ENCODE results near the gene PDK2.

Gene PDK2

DNA sequence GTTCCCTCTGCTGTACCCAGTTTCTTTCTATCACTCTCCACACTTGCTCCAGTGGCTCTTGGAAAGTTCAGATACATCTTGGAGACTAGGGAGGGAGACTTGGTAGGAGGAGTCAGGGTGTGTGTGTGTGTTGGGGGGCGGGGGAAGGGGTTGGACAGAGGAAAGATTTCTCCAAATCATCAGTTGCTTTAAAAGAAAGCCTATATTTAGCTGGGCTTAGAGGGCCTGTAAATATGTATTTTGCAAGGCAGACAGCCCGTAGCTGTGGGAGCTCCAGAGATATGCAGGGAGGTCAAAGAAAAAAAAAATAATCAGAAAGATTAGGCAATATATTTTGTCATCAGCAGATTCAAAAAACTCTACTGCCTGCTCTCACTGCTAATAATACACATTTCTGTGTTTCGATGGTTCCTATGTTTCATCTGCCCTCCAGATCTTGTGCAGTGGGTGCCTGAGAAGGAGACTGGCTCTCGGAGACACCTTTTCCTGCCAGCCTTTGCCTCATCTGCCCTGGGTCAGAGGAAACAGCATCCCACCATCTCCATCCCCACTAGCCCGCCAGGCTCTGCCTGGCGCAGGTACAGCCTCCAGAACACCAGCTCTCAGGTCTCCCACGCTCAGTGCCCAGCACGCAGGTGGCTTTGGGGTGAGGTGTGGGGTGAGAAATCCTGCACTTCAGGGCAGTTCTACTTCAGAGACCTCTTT, 60.1 kb downstream of the PDK2 start:
- DNase-seq (ENCODE audit: low read depth, low spot score) = no peak
- H3K4me3 ChIP-seq (ENCODE audit: low read length) = no peak overlapping the region

DNA sequence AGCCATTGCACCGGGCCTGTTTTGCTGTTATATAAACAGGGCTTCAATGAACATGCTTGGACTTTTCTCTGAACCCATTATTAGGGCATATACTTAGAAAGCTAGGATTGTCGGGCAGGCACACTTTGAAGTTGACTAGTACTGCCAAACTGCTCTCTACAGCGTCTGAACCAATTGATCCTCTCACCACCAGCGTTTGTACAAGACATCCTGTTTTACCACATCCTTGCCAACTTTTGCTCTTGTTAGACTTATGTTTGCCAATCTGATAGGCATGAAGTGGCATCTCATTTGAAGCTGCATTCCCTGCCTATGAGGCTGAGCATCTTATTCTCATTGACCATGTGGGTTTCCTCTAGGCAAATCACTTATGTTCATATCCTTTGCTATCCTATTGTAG, 62.7 kb downstream of the PDK2 start:
- peak; percentile 87 for DNase-seq (ENCODE audit: low read depth, low spot score)
- H3K4me3 ChIP-seq (ENCODE audit: low read length) = no peak overlapping the region

DNA sequence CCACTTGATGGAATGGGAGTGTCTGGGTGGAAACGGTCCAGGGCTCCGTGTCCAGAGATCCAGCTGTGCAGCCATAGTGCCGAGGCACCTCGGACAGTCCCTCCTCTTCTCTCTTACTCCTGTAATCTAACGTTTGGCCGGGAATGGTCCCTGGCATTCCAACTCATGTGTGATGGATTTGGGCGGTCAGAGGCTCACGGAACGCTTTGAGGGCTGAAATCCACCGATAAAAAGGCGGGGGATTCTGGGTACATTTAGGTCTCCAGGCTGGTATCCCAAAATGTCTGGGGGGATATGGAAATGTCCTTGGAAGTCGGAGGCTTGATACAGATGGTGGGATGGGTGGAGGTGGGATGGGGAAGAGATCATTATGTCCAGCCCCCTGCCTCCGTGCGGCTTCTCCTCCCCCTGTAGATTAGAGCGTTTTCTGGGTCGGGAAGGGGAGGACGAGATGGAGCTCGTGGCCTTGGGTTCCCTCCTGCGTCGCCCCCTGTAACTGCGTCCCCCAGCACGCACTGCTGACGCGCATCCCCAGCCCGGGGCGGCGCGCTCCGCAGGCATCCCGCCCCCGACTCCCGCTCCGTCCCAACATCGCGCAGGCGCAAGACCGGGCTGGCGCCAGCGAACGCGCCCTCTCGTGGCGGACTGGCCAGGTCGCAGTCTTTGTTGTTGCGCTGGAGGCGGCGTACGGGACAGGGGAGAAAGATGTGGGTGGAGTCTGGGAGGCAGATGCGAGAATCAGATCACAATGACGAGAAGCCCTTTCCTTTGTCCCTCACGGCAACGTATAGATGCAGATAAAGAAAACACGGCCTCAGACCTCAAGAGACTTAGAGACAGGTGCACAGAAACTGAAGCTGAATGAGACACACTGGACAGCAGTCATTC, 66.1 kb downstream of the PDK2 start:
- peak; percentile 92 for DNase-seq (ENCODE audit: low read depth, low spot score)
- H3K4me3 ChIP-seq (ENCODE audit: low read length) = peak overlapping the region; percentile 63

Data from Jurkat, Clone E6-1 (cell line).